Fibroblast of the aortic adventitia (primary cell): Measurements from ENCODE around the gene TMEM186. TPM values are rescaled to one million over a fixed set of nuclear protein-coding genes. Genes with fewer than 3 reads are reported as not detected.
"Not testable (repeated sequence)": the region's sequence is repeated elsewhere in the genome, so short reads cannot be mapped to it uniquely, and the experiment has no call there.

ENCODE experiments used
- DNase-seq: peaks from one replicate; pipeline ENCODE4 v3.0.0-alpha.2; 2010; ENCODE audit warnings: low read depth
- H3K4me3 ChIP-seq: 2 replicates; pipeline ENCODE4 v1.5.1; 2011; ENCODE audit warnings: low read depth, mild to moderate bottlenecking, control low read depth, low read length, moderate library complexity
- total RNA-seq: library from RNA; depleted of rRNA; stranded (reverse); fragments of >200 nt; gene quantifications from 2 replicates; pipeline ENCODE4 v1.2.3, GENCODE V29; 2012; ENCODE audit warnings: low replicate concordance
- TF ChIP-seq, protein P1 (sequence below): IDR thresholded peaks from 2 replicates; pipeline ENCODE4 v1.5.1; 2011; ENCODE audit warnings: mild to moderate bottlenecking, low read length, control low read depth, inconsistent platforms; ENCODE audit not compliant: insufficient read depth

Gene TMEM186, protein sequence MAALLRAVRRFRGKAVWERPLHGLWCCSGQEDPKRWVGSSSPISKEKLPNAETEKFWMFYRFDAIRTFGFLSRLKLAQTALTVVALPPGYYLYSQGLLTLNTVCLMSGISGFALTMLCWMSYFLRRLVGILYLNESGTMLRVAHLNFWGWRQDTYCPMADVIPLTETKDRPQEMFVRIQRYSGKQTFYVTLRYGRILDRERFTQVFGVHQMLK
- total RNA-seq: 3.6 and 4.7 TPM in 2 replicates

DNA sequence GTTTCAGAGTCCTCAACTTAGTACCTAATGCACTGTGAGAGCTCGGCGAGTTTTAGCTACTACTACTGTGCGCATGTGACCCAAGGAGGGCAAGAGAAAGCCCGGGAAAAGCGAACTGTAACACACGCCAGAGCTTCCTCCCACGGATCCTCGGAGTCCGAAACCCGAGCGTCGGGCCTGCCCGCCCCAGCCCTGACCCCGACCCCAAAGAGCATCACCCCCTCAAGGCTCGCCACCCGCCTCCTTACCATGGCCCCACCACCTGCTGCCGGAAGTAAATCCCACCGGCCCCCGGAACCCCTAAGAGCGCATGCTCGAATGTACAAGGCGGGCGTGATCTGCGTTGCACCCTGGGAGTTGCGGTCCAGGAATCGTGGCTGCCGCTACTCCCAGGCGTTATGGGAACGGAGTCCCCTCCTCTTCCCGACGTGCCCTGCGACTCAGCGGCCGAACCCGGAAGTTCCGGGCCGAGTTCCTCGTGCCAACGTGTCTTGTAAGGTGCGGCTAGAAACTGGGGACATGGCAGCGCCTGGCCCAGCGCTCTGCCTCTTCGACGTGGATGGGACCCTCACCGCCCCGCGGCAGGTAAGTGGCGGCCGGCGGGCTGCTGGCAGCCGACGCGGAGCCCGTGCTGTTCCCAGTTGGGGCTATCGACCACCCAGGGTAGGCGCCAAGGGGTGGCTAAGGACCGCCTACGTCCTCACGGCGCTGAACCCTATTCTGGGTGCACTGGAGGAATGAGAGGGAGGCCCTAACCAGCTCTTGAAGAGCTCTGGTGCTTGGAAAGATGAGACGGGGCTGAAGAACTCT, at the start of gene TMEM186, which contains the start of gene PMM2:
TSS of gene TMEM186 (minus strand) at position 276 of the 810 bp plus-strand sequence. CDS start at position 251, 25 bp downstream.
TSS of gene PMM2 (plus strand) at position 476 of the 810 bp plus-strand sequence. CDS start at position 520, 44 bp downstream.
- peak; percentile 94 for DNase-seq
- TF ChIP-seq, protein P1, sequence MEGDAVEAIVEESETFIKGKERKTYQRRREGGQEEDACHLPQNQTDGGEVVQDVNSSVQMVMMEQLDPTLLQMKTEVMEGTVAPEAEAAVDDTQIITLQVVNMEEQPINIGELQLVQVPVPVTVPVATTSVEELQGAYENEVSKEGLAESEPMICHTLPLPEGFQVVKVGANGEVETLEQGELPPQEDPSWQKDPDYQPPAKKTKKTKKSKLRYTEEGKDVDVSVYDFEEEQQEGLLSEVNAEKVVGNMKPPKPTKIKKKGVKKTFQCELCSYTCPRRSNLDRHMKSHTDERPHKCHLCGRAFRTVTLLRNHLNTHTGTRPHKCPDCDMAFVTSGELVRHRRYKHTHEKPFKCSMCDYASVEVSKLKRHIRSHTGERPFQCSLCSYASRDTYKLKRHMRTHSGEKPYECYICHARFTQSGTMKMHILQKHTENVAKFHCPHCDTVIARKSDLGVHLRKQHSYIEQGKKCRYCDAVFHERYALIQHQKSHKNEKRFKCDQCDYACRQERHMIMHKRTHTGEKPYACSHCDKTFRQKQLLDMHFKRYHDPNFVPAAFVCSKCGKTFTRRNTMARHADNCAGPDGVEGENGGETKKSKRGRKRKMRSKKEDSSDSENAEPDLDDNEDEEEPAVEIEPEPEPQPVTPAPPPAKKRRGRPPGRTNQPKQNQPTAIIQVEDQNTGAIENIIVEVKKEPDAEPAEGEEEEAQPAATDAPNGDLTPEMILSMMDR: no peak
- H3K4me3 ChIP-seq: peak within 1 kb of the TSS; percentile 97

GRCh38 chr16:8847145-8847544, 49.7 kb upstream of the TMEM186 start:
- TF ChIP-seq, protein P1: no peak
- DNase-seq: no peak
- no peak overlapping the region for H3K4me3 ChIP-seq

DNA sequence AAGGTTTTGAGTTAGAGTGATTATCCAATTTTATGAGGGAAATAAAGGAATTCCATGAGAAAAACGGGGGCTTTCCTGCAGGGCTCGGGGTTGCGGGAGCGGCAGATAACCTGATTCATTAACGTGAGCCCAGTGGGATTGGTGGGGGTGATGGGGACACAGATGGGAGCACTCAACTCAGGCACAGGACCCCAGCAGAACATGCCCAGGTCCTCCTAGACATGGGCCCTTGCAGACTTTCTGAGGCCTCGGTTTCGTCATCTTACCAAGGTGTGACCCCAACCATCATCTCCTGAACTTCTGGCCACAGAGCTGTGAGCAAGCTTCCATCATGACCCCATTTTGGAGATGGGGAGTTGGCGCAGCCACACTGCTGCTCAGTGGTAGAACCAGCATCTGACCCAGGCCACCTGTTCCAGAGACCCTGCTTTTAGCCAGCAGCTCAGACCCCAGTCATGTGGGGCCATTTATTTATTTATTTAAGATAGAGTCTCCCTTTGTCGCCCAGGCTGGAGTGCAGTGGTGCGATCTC, 49.0 kb upstream of the TMEM186 start:
- no peak overlapping the region for H3K4me3 ChIP-seq
- no peak for DNase-seq
- TF ChIP-seq, protein P1: no peak

- no peak for DNase-seq
- TF ChIP-seq, protein P1: no peak
Observed at GRCh38 chr16:8845699-8846298, 48.4 kb upstream of the TMEM186 start.

DNA sequence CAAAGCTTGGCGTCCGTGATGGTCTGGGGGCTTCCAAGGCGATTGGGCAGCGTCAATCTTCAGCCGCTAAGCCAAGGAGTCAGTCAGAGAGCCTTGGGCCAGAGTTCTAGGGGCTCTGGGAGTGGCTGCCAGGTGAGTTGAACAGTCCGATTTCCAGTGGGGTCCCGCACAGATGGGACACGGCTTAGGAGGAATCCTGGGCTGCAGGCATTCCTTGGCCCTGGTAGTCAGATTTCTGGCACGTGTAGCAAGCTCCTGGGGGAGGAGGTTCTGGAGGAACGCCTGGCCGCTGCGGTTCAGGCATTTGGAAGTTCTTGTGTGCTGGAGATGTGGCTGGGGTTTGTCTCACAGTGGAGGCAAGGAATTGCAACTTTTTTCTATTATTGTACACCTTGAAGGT, 45.9 kb upstream of the TMEM186 start:
- not testable (repeated sequence) for H3K4me3 ChIP-seq
- peak; percentile 51 for DNase-seq

More at GRCh38 chr16:8845699-8846298, 48.4 kb upstream of the TMEM186 start:
- H3K4me3 ChIP-seq: no peak overlapping the region

GRCh38 chr16:8842016-8842415, 44.6 kb upstream of the TMEM186 start:
- peak; percentile 51 for DNase-seq
- H3K4me3 ChIP-seq: not testable (repeated sequence)

DNA sequence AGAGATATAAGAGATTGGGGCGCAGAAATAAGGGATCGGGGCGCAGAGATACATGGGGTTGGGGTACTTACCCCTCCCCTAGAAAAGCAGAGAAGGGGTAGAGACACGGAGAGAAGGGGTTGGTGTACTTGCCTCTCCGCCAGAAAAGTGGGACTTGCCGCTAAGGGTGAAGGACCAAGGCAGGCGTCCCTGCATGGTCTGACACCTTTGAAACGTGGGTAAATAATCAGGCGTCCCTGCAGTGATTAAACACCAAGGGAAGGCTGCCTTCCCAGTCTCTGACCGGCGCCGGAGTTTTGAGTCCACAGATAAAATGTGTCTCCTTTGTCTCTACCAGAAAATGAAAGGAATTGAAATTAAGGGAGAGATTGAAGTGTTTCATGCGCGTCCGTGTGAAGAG, 40.2 kb upstream of the TMEM186 start:
- not testable (repeated sequence) for DNase-seq, H3K4me3 ChIP-seq

DNA sequence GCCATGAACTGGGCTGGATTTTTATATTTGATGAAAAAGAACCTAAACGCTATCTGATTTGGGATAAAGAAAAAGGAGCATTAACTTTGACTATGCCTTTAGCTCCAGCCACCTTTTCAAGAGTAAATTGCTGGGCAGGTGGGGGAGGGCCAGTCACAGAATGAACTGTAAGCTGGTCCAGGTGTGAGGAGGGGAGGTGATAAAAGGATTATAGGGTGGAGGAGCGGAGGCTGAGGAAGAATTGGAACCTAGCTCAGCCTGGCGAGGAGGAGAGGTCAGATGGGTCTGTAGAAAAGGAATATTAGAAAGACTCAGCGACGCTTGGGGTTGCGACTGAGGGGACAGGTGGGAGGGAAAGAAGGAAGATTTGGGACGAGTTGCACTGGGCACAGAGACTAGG, 39.4 kb upstream of the TMEM186 start:
- not testable (repeated sequence) for DNase-seq

More for the DNA sequence above, 39.4 kb upstream of the TMEM186 start:
- not testable (repeated sequence) for H3K4me3 ChIP-seq
